HG02938 (cell line): Measurements from ENCODE around the gene ASTL.
"Not testable (repeated sequence)": the region's sequence is repeated elsewhere in the genome, so short reads cannot be mapped to it uniquely, and the experiment has no call there.

Source experiments
- ATAC-seq: cut with Tn5 transposase; IDR thresholded peaks from one replicate; pipeline ENCODE4 v1.9.1; 2021; ENCODE audit warnings: mild to moderate bottlenecking, moderate library complexity; ENCODE audit not compliant: unreplicated experiment

The ASTL gene

DNA sequence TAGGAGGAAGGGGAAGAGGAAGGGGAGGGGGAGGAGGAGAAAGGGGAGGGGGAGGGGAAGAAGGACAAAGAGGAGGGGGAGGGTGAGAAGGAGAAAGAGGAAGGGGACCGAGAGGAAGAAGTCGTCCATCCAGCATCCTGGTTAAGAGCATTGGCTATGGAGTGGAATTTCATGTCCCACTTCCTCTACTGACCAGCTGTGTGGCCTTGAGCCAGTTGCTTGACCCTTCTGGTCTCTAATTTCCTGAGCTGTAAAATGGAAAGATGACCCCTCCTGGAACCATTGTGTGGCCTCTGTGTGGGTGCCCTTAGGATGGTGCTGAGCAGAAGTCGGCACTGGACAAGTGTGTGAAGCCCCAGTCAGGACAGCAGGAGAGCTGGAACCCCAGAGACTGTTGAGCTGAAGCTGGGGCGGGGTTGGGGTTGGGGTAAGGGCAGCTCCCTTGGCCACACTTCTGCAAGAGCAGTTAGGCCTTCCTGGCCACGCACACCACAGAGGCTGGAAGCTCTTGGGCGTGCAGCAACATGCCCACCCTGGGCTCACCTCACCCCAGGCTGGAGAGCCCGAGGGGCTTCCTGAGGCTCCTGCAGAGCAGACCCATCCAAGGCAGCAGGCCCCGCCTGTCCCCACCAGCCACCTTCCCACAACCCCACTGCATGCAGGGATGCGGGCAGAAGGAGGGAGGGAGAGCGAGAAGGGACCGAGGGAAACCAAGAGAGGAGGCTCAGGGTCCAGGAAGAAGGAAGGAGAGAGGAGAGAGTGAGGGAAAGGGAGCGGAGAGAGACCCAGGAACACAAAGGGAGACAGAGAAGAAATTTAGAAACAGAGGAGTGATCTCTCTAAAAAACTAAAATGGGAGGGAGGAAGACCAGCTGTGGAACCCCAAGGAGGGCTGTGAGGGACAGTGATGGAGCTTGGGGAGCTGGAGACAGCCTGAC lies 38.2 kb downstream of the ASTL start:
- no peak for ATAC-seq

DNA sequence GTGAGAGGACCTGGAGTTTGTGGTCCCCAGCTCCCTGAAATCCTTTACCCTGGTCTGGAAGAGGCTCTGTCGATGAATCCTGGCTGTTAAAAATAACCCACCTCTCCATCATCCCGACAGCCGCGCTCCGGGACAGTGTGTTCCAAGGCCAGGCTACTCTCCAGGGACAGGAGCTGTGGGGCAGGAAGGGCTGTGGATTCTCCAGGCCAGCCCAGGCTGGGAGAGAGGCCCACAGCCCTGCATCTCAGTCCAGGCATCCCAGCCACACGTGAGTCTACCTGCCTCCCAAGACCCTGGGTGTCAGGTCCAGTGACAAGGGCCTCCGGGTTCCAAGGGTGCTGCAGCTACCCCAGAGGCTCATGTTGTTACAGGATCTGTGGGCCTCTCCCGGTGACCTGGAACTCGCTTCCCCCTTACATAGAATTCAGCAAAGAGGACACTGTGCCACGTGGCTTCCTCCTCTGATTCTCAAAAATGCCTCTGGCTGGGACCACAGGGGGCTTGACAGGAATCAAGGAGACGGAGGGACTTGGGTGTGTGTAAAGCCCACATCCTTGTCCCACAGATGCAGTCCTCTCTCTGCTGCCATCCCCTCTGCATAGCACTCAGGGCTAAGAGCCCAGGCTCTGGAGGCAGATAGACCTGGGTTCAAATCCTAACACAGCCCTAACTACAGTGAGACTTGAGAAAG lies 39.3 kb downstream of the ASTL start:
- ATAC-seq, result no peak

DNA sequence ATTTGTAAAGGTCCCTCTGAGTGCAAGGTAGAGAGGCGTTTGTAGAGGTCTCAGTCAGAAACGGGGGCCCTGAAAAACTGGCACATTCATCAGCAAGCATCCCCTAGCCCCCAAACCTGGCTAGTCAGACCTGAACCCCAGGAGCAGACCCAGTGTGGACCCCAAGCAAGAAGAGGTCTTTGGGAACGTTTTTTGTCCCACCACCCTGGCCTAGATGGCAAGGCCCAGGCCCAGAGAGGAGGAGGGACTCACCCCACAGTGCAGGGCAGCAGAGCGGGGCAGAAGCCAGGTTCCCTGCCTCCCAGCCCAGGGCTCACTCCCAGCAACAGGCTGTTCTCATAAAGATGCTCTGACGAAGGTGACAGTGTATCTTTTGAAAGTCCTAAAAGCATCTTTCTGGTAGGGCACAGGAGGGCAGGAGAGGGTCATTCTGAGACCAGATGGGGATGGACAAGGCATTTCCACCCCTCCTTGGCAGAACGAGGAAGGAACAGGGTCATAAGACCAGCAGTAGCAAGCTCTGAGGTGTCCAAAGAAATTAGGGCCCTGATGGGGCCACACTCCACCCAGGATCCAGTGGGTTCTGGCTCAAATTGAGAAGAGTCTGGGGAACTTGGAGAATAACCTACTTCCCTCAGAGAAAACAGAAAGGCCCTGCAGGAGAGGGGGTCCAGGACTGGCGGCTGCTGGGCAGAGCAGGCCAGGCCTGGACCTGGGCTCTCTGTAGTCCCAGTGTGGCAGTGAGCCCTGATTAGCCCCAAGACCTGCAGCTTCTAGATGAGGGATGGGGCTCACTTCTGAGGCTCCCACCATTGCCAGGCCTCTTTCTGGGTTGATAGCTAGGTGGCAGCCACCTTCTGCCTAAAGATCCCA lies 40.1 kb downstream of the ASTL start:
- ATAC-seq, result no peak

DNA sequence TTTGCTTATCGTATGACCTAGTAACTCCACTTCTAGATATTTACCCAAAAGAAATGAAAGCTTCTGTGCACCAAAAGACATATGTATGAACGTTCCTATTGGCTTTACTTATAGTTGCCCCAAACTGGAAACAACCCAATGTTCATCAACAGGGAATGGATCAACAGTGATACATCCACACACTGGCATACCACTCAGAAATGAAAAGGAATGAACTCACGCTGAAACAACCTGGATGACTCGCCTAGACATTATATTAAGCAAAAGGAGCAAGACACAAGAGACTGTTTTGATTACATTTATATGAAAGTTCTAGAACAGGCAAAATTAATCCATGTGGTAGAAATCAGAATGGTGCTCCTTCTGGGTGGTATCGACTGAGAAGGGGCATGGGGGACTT lies 40.9 kb downstream of the ASTL start:
- no peak for ATAC-seq

DNA sequence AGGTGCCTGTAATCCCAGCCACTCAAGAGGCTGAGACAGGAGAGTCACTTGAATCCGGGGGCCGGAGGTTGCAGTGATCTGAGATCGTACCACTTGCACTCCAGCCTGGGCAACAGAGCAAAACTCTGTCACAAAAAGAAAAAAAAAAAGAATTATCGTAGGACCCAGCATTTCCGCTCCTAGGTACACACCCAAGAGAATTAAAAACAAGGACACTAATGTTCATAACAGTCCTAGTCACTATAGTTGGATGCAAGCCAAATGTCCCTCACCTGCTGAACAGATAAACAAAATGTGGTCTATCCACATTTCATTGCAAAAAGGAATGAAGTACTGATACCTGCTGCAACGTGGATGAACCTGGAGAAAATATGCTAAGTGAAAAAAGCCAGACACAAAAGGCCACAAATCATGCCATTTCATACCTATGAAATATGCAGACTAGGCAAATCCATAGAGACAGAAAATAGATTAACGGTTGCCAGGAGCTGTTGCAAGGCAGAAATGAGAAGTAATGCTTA lies 43.1 kb downstream of the ASTL start:
- no peak for ATAC-seq

DNA sequence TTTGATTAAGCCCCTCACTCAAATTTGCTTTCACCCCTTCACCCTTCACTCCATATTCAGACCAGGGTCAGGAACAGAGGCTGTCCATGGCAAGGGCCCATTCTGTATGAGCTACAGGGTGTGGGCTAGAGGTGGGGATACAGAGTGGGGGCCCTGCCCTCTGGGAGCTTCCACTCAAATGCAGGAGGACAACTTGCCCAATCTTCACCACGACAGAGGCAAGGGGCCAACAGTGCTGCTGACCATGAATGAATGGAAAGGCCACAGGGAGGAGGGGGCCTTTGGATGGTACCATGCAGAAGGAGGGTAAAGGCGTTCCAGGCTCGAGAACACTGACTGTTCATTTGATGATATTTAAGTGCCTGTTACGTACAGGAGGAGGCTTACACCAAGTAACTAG lies 44.8 kb downstream of the ASTL start:
- ATAC-seq, result no peak

DNA sequence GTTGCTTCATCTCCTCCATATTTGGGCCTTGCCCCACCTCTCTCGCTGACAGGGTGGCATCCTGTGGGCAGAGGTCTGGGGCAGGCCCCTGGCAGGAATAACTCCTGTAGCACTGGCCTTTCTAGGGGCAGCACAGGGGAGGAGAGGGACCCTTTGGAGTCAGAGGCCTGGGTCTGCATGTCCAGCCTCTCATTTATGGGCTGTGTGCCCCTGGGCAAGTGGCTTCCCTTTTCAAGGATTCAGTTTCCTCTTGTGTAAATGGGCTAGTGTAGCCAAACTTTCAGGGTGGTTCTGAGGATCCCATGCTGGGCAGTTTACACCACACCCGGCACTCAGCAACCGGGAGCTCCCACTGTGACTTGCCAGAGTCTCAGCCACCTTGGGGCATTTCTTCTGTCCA lies 45.4 kb downstream of the ASTL start:
- no peak for ATAC-seq

DNA sequence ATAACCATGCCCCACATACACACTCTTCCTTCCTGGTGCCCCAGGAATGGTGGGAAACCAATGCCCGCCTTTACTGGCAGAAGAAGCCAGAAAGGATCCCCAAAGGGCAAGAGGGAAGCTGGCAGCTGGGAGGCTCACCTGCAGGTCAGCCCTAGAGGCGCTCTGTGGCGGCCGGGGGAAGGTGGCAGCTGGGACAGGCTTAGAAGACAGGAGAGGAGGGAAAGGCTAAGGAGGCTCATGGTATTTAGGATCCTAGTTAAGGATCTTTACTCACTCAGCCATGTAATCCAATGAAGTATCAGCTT lies 45.8 kb downstream of the ASTL start:
- no peak for ATAC-seq

DNA sequence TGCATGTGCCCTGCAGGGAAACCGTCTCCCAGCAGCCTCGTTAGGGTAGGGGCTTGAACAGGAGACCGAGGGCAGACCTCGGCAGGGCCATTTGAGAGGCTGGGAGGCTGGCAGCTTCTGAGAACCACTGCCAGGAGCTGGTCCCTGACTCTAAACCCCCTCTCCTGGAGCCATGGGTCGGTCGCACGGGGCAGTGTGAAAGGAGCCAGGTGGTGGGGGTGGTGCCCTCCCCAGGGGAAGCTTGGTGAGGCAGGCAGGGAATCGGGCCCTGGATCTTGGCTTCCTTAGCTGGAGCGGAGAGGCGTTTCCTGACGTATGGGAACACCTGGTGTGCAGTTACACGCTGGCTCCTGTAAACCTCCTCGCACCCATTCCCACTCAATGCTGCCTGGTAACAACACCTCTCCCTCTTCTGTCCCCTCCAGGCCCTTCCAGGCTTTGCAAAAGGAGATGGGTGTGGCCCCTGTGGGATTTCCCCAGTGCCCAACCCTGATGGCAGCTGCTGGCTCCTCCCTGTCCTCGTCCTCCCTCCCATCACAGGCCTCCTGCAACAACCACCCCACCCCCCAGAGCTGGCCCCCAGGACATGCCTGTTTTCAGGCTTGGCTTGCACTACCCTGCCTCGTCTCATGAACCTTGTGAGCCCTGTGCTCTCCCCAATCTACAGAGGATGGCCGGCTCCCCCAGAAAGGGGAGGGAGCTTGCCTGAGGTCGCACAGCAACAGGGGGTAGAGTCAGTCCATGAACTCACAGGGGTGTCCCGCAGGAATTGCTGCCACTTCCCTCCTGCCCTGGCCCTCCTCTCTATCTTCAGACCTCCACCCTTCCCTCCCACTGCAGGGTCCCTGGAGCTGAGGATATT lies 46.4 kb downstream of the ASTL start:
- ATAC-seq, result no peak

DNA sequence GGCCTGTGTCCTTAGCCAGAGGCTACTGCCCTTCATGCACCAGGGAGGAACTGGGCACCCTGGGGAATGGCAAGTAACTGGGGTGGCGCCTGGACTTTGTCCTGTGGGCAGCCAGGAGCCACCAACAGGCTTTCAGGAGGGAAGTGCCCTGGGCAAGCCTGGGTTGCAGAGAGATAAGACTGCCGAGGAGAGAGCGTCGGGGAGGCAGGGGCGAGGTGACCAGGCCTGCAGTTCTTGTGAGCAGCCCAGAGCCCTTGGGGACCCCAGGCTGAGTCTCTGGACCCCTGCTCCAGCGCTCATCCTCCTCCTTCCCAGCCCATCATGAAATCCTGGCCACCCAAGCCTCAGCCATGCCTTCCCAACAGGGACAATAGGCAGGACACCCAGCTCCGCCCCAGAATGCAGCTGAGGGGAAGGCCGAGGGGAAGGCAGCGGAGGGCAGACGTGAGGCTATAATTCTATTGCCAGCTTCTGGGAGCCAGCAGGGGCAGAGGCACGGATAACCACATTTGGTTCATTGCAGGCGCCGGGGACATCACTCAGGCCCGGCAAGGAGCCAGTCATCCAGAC lies 47.1 kb downstream of the ASTL start:
- no peak for ATAC-seq

DNA sequence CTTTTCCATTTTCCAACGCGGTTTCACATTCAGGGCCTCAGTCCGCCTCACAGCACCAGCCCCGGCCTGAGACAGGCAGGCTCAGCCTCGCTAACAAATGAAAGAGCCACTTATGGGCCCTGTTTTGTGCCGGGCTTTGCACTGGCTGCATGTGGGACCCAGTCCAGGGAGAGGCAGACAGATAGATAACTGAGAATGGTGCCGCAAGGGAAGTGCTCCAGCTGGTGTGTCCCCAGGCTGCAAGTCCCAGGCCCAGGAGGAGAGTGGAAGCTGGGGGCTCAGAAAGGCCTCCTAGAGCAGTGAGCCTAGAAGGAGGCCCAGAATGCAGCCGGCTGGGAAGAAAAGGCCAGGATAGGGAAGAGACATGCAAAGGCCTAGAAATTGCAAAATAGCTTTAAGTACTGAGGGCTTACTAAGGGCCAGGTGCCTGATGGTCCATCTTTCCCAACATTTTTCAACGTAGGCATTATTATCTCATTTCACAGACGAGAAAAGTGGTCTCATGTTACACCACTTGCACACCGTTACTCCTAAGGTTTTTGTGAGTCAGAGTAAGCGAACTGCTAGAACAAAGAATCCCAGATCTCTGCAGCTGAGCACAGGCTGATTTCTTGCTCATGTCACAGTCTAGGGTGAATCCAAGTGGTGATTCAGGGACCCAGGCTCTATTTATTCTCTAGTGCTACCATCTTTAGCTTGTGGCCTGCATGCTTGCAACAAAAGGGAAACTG lies 47.9 kb downstream of the ASTL start:
- ATAC-seq, result no peak

DNA sequence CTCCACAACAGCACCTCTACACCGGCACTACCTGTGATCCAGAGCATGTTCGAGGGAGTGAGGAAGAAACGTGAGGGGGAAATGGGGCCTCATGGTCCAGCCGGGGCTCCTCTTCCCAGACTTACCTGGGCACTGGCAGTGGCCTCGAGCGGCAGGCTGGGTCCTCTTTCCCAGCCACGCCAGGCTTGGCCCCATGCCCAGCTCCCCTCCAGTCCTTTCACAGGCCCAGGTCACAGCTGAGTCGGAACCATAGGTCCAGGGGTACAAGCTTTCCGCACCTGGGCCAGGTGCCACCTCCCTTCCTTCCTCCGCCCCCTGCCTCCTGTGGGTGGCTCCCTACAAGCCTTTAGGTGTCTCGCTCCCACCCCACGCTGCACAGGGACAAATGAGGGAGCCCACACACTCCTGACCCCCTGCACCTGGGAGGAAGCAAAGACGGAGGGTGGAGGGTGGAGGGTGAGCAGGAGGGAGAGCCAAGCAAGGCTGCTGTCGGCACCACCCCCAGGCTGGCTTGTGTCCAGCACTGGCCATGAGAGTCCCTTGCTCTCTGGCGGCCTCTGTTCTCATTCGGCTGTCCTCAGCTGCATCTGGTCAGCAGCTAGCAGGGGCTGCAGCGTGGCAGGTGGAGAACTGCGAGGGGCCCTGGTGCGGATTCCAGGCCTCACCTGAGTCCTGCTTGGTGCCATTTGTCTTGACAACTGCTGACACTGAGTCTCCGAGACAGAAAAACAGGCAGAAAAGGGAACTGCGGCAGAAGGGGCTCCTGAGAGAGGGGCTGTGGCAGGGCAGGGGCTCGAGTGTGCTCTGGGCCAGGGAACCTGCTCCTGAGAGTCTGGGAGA lies 48.7 kb downstream of the ASTL start:
- ATAC-seq, result no peak

DNA sequence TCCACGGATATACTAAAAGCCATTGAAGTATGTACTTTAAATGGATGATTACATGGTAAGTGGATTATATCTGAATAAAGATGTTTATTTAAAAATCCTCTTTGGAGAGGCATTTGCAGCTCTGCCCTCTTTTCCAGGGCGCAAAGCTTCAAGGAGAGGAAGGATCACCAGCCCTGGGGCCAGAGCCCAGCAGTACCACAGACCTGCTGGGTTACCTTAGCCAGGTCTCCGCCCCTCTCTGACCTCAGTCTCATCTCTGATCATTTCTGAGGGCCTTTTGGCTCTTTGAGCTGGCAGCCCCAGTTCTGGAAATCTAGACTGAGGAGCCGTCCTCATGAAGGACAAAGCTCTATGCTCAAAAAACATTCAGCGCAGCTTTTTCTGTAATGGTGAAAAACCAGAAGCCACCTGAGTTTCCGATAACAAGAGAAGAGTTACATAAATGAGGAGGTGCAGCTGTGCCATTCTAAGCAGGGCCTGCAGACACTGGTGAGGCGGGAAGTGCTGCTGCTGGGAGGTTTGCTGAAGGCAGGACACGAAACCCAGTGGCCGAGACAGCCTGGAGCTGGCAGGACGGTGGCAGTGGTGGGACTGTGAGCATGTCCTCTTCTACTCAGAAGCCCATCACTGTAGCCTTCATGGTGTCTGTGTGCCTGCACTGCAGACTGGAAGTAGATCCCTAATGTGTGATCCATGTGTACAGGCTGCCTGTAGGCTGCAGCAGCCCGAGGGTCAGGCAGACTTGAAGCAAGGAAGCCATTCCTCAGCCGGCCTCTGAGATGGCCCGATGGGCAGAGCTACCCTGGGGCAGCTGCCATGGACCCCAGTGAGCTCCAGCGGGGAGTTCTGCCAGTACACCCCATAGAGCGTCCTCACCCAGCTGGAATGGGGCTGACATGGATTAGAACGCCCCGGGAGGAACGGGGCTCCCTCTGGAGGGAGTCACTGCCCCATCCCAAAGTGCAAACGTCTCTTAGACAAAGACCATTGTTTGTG lies 49.7 kb downstream of the ASTL start:
- ATAC-seq, result no peak

DNA sequence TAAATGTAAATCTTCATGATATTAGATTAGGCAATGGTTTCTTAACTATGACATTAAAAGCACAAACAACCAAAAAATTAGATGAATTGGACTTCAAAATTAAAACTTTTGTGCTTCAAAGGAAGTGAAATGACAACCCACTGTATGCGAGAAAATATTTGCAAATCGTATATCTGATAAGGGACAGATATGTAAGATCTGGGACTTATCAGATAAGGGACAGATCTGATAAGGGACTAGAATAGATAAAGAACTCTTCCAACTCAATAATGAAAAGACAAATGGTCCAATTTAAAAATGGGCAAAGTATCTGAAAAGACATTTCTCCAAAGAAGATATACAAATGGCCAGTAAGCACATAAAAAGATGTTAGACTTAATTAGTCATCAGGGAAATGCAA lies 51.2 kb downstream of the ASTL start:
- no peak for ATAC-seq

DNA sequence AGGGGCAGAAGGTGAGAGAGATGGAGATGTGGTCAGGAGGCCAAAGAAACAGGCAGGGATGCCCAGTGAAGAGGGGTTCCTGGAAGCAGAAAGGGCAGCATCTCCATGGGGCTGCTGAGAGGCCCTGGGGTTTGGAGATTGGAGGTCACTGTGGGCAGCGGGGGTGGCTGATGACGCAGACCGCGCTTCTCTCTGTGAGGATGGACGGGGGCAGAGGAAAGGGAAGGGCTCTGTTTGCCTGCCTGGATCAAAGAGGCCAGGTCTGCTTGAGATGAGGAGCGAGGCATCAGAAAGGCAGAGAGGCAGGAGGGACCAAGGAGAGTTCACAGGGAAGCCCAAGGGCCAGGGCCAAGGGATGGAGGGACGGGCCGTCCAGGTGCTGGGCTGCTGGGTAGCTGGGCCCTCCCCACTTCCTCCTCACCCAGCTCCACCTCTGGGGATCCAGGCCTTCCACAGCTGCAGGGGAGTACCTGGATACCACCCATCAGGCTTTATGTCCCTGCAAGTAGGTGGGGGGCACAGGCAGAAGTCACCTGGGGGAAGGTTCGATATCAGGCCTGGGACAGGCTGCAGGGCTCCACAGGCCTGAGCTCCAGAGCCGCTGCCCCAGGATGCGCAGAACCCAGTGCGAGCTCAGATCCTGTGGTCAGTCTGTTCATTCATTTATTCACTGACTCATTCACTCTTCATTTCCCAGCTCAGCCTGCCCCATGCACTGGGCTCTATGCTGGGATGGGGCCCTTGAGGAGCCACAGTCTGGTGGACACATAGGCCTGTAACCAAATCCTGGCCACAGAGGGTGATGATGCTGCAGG lies 52.6 kb downstream of the ASTL start:
- no peak for ATAC-seq

DNA sequence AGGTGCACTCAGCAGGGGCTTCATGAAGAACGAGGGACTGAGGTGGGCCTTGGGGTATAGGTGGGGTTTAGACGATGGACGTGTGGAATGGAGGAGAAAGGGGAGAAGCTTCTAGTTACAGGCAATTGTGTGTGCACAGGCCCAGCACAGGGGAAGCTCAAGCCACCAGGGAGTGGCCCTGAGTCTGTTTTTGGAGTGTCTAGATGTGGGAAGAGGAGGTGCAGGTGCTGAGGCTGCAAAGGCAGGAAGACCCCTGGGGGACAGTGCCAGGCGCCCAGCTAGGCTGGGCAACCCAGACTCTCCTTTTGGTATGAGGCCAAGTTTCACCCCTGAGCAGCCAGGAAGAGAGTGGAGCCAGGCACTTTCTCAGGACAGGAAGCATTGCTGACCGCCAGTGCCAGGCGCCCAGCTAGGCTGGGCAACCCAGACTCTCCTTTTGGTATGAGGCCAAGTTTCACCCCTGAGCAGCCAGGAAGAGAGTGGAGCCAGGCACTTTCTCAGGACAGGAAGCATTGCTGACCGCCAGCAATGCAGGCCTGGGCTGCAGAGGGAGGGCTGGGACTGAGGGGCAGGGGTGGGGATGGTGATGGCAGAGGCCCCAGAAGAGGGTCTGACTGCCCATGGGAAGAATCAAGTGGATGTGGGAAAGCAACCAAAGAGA lies 53.3 kb downstream of the ASTL start:
- ATAC-seq, result not testable (repeated sequence)
